Measurements from ENCODE around the gene ANKDD1B.
A peak's percentile ranks its signal among the peaks of the same experiment; 100 is the strongest.
"Not testable (repeated sequence)": the region's sequence is repeated elsewhere in the genome, so short reads cannot be mapped to it uniquely, and the experiment has no call there.

Gene ANKDD1B

GRCh38 chr5:75660678-75661465 lies 49.6 kb downstream of the ANKDD1B start:
- DNase-seq: peak in 1 of 51 donors; percentile 9

- no peak for DNase-seq
These were observed 50.8 kb downstream of the ANKDD1B start for GRCh38 chr5:75662061-75662460.

GRCh38 chr5:75663579-75664284 lies 52.5 kb downstream of the ANKDD1B start:
- peak in 5 of 51 donors; percentile 8 to 39 (median 18) for DNase-seq

GRCh38 chr5:75664979-75665378 lies 53.7 kb downstream of the ANKDD1B start:
- no peak for DNase-seq

- DNase-seq: no peak
These were observed 55.5 kb downstream of the ANKDD1B start for GRCh38 chr5:75666801-75667200.

- no peak for DNase-seq
These were observed 56.3 kb downstream of the ANKDD1B start for GRCh38 chr5:75667586-75667985.

GRCh38 chr5:75668445-75668844 lies 57.2 kb downstream of the ANKDD1B start:
- no peak for DNase-seq

- no peak for DNase-seq
These were observed 57.9 kb downstream of the ANKDD1B start for GRCh38 chr5:75668977-75669689.

GRCh38 chr5:75670577-75670976 lies 59.3 kb downstream of the ANKDD1B start:
- no peak for DNase-seq

- no peak for DNase-seq
These were observed 60.3 kb downstream of the ANKDD1B start for GRCh38 chr5:75671506-75671905.

- DNase-seq: no peak
These were observed 61.4 kb downstream of the ANKDD1B start for GRCh38 chr5:75672616-75673015.

- no peak for DNase-seq
These were observed 64.5 kb downstream of the ANKDD1B start for GRCh38 chr5:75675783-75676182.

GRCh38 chr5:75677607-75678006 lies 66.4 kb downstream of the ANKDD1B start:
- DNase-seq: no peak

- no peak for DNase-seq
These were observed 66.9 kb downstream of the ANKDD1B start for GRCh38 chr5:75678155-75678554.

GRCh38 chr5:75681125-75681830 lies 70.0 kb downstream of the ANKDD1B start:
- peak in 1 of 51 donors; percentile 63 for DNase-seq

GRCh38 chr5:75685141-75685540 lies 73.9 kb downstream of the ANKDD1B start:
- no peak for DNase-seq

- DNase-seq: no peak
These were observed 75.2 kb downstream of the ANKDD1B start for GRCh38 chr5:75686480-75686879.

- DNase-seq: no peak
These were observed 79.4 kb downstream of the ANKDD1B start for GRCh38 chr5:75690669-75691068.

- DNase-seq: no peak
These were observed 83.5 kb downstream of the ANKDD1B start for GRCh38 chr5:75694781-75695180.

- not testable (repeated sequence) for DNase-seq
These were observed 84.5 kb downstream of the ANKDD1B start for GRCh38 chr5:75695472-75696351.

GRCh38 chr5:75701856-75702255 lies 90.6 kb downstream of the ANKDD1B start:
- no peak for DNase-seq
